ENCODE results near the gene MVB12B.

MVB12B gene

GRCh38 chr9:126388964-126389708, 62.5 kb downstream of the MVB12B start:
- no peak for DNase-seq

- DNase-seq = no peak
Measured at GRCh38 chr9:126389992-126390391, 63.4 kb downstream of the MVB12B start.

GRCh38 chr9:126390923-126391322, 64.3 kb downstream of the MVB12B start:
- DNase-seq = no peak

GRCh38 chr9:126391713-126392661, 65.4 kb downstream of the MVB12B start:
- DNase-seq = no peak

GRCh38 chr9:126392662-126393371, 66.2 kb downstream of the MVB12B start:
- DNase-seq = no peak

- DNase-seq = no peak
Measured at GRCh38 chr9:126393876-126394275, 67.2 kb downstream of the MVB12B start.

GRCh38 chr9:126394802-126395201, 68.2 kb downstream of the MVB12B start:
- DNase-seq = no peak

GRCh38 chr9:126395439-126396212, 69.0 kb downstream of the MVB12B start:
- DNase-seq = no peak

GRCh38 chr9:126397056-126397455, 70.4 kb downstream of the MVB12B start:
- no peak for DNase-seq

- peak; percentile 31 for DNase-seq
Measured at GRCh38 chr9:126398403-126399058, 71.9 kb downstream of the MVB12B start.

GRCh38 chr9:126399251-126399650, 72.6 kb downstream of the MVB12B start:
- no peak for DNase-seq

GRCh38 chr9:126399789-126400188, 73.2 kb downstream of the MVB12B start:
- no peak for DNase-seq

GRCh38 chr9:126400571-126400970, 73.9 kb downstream of the MVB12B start:
- no peak for DNase-seq

- no peak for DNase-seq
Measured at GRCh38 chr9:126401107-126401506, 74.5 kb downstream of the MVB12B start.

GRCh38 chr9:126401581-126401980, 75.0 kb downstream of the MVB12B start:
- DNase-seq = no peak

- DNase-seq = no peak
Measured at GRCh38 chr9:126403397-126403796, 76.8 kb downstream of the MVB12B start.

- DNase-seq = no peak
Measured at GRCh38 chr9:126404459-126404858, 77.8 kb downstream of the MVB12B start.

GRCh38 chr9:126406075-126406667, 79.5 kb downstream of the MVB12B start:
- DNase-seq = no peak

- no peak for DNase-seq
Measured at GRCh38 chr9:126407114-126407870, 80.7 kb downstream of the MVB12B start.

GRCh38 chr9:126408004-126408403, 81.4 kb downstream of the MVB12B start:
- no peak for DNase-seq

GRCh38 chr9:126410229-126410628, 83.6 kb downstream of the MVB12B start:
- DNase-seq = no peak

Data from NCI-H1694 (cell line).